ENCODE data around the gene ARID3A. TPM values are rescaled to one million over a fixed set of nuclear protein-coding genes. Genes with fewer than 3 reads are reported as not detected.

Gene ARID3A
- total and polyA plus RNA-seq, 2 of the 13 experiments (the other 11 are each of a cell fraction or from before 2014, with no cell fraction given), result 71.3 to 77.9 TPM

GRCh38 chr19:934865-935479 is 9.1 kb downstream of the ARID3A start (continued):
- TF ChIP-seq, protein P1, sequence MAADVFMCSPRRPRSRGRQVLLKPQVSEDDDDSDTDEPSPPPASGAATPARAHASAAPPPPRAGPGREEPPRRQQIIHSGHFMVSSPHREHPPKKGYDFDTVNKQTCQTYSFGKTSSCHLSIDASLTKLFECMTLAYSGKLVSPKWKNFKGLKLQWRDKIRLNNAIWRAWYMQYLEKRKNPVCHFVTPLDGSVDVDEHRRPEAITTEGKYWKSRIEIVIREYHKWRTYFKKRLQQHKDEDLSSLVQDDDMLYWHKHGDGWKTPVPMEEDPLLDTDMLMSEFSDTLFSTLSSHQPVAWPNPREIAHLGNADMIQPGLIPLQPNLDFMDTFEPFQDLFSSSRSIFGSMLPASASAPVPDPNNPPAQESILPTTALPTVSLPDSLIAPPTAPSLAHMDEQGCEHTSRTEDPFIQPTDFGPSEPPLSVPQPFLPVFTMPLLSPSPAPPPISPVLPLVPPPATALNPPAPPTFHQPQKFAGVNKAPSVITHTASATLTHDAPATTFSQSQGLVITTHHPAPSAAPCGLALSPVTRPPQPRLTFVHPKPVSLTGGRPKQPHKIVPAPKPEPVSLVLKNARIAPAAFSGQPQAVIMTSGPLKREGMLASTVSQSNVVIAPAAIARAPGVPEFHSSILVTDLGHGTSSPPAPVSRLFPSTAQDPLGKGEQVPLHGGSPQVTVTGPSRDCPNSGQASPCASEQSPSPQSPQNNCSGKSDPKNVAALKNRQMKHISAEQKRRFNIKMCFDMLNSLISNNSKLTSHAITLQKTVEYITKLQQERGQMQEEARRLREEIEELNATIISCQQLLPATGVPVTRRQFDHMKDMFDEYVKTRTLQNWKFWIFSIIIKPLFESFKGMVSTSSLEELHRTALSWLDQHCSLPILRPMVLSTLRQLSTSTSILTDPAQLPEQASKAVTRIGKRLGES (CRISPR knock-in tag; IDR thresholded peaks at IDR 0.05; ENCODE audit: borderline replicate concordance), result peak; percentile 84; the same call in 1 of the 2 replicates
- TF ChIP-seq BRF2 (CRISPR knock-in tag; IDR thresholded peaks at IDR 0.05) (0 out of 2 replicates have a peak, but pooled peaks have one; percentile 67), MAX (IDR thresholded peaks at IDR 0.05) (peak; percentile 99), HNRNPUL1 (IDR thresholded peaks at IDR 0.05; ENCODE audit: low read depth, low read length) (no peak), ZNF543 (CRISPR knock-in tag; IDR thresholded peaks at IDR 0.05) (peak; percentile 60; the same call in 1 of the 2 replicates), ZNF503 (CRISPR knock-in tag; IDR thresholded peaks at IDR 0.05) (peak; percentile 96), AGO2 (optimal IDR thresholded peaks at IDR 0.05; ENCODE audit: low read depth, low read length) (peak; percentile 49), ZUFSP (CRISPR knock-in tag; IDR thresholded peaks at IDR 0.05; ENCODE audit: borderline replicate concordance) (no peak), ZNF549 (CRISPR knock-in tag; IDR thresholded peaks at IDR 0.05) (no peak), TSC22D2 (CRISPR knock-in tag; IDR thresholded peaks at IDR 0.05; ENCODE audit: borderline replicate concordance) (peak; percentile 89; the same call in 1 of the 2 replicates), TGIF2 (CRISPR knock-in tag; IDR thresholded peaks at IDR 0.05) (peak; percentile 98), ZBTB20 (CRISPR knock-in tag; IDR thresholded peaks at IDR 0.05; ENCODE audit: borderline replicate concordance, low read depth) (peak; percentile 77; the same call in 1 of the 2 replicates), SIX4 (CRISPR knock-in tag; IDR thresholded peaks at IDR 0.05) (peak; percentile 76), RXRB (CRISPR knock-in tag; IDR thresholded peaks at IDR 0.05; ENCODE audit: borderline replicate concordance) (peak; percentile 92), ZNF205 (CRISPR knock-in tag; IDR thresholded peaks at IDR 0.05) (peak; percentile 80), ZBTB25 (CRISPR knock-in tag; IDR thresholded peaks at IDR 0.05) (peak; percentile 88), FOXK1 (CRISPR knock-in tag; IDR thresholded peaks at IDR 0.05; ENCODE audit: borderline replicate concordance, low read depth) (peak; percentile 98), JARID2 (CRISPR knock-in tag; IDR thresholded peaks at IDR 0.05; ENCODE audit: insufficient replicate concordance) (no peak), MAF1 (CRISPR knock-in tag; IDR thresholded peaks at IDR 0.05; ENCODE audit: borderline replicate concordance) (peak; percentile 84; the same call in 1 of the 2 replicates), ZFP41 (CRISPR knock-in tag; IDR thresholded peaks at IDR 0.05; ENCODE audit: borderline replicate concordance) (0 out of 2 replicates have a peak, but pooled peaks have one; percentile 55)

Measured in HepG2 (cell line).